Skin of body (tissue), 3 donors: ENCODE results near the gene DAW1. TPM values are rescaled to one million over a fixed set of nuclear protein-coding genes. Genes with fewer than 3 reads are reported as not detected.
"Not testable (repeated sequence)": the region's sequence is repeated elsewhere in the genome, so short reads cannot be mapped to it uniquely, and the experiment has no call there.

ENCODE experiments used
- DNase-seq: peaks from one replicate; lab custom pipeline; 2025; lab: John Stamatoyannopoulos, UW
- small RNA-seq: library from RNA; depleted of rRNA; stranded (forward); fragments of <200 nt; gene quantifications from one replicate; pipeline ENCODE3, GENCODE V24; 2014; ENCODE audit warnings: low replicate concordance
- total RNA-seq: library from RNA; depleted of rRNA; stranded (reverse); fragments of >200 nt; gene quantifications from one replicate; pipeline ENCODE4 v1.2.3, GENCODE V29; 2014

DAW1 gene
- total RNA-seq, 1 donor from 2014 or later, result not detected

DNA sequence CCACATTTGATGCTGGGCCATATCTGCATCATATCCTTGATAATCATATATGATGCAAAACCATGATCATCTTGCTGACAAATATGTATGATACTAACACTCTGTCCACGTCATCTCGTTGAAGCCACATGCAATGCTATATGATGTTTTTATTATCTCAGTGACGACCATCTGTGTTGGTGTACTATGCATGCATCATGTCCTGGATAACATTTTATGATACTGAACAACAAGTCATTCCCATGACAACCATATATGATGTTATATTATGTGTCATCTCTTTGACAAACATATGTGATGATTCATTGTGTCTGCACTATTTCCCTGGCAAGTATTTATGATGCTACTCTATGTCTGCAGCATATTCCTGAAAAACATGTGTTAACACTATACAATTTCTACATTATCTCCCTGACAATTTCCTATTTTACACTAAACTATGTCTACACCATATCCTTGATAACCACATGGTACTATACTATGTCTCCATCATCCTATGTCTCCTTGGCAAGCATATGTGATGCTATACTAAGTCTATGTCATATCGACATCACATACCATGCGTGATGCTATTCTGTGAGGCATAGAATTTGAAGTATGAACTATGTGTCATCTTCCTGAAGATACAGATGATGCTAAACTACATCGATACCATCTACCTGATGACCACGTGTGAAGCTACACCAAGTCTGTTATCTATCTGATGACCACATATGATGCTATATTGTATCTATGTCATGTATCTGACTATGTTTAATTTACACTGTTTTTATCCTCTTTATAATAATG lies 37.0 kb downstream of the DAW1 start:
- DNase-seq, result no peak

DNA sequence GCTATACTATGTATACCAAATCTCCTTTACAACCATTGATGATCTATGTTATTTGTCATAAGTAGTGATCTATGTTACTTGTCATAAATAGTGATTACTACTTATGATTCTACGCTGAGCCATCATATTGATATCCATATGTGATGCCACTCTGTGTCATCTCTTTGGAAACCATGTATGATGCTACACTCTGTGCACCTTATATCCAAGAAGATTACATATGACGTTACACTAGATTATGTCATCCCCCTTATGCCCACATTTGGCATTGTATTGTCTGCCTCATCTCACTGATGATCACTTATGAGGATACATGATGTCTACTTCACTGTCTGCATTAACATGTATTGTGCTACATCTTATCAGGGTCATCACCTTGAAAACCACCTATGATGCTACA lies 42.9 kb downstream of the DAW1 start:
- DNase-seq, result no peak

DNA sequence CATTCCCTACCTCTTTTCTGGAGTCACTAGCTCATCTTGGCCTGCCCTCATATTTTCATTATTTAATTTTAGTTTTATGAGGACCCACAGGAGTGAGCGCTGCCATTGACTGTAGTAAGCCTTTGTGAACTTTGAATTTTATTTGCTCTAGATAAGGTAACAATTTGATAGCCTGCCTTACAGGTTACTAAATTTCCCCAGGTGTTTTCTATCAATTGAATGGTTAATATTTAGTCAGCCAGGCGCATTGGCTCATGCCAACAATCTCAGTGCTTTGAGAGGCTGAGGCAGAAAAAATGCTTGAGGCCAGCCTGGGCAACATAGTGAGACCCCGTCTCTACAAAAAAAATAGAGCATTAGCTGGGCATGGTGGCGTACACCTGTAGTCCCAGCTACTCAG lies 50.2 kb downstream of the DAW1 start:
- DNase-seq, result no peak

DNA sequence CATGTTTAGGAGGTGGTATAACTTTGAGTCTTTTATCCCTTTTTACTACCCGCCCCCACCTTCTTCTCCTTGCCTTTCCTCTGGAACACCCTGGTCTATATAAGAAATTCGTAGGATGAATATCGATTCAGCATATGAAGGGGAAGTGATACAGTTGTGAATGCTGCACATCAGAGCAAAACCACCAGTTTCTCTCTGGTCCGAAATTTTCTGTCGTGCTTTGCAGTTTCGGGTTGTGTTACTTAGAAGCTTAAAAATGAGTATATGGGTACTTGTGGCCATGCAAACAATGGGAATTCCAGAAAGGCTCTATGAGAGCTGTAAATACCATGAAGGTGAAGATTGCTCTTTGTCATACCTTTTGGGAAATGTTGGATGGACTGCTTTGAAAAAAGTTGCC lies 60.6 kb downstream of the DAW1 start:
- no peak for DNase-seq

GRCh38 chr2:227932403-227932802 lies 61.0 kb downstream of the DAW1 start:
- DNase-seq, result no peak

DNA sequence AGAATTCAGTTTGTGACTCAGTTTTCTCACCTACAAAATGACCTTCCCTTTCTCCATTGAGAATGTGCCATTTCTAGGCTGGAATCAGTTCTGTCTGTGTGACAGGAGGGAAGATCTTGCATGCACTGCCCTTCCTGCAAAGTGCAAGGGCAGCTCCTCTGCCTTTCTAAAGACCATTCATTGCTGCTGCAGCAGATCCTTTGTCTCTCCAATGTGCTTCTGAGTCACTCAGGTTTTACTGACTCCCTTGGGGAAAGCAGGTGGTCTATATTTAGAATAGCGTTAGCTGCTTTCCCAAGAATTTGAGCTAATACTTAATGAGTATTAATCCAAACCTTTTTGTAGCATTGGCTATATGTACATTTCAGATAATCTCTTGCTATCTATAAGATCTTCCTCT lies 62.5 kb downstream of the DAW1 start:
- no peak for DNase-seq

DNA sequence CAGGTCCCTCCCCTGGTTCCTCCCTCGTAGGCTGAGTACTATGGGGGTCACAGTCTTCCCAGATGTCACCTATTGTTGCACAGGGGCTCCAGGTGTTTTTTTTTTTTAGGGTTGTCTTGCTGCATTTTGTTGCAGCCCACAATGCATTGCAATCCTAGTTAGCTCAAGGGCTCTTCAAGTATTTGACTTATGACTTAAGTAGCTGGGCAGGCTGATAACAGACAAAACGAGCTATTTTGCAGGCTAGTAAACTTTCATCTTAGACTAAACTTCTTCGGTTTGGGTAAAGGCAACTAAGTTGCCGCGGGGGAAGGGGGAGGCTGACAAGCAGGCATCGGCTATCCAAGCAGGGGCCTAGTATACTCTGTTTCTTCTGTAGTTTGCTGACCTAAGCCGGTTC lies 64.8 kb downstream of the DAW1 start:
- not testable (repeated sequence) for DNase-seq

GRCh38 chr2:227939271-227940027 lies 68.0 kb downstream of the DAW1 start:
- DNase-seq, result no peak

GRCh38 chr2:227942021-227942420 lies 70.6 kb downstream of the DAW1 start:
- DNase-seq, result no peak

GRCh38 chr2:227942965-227943364 lies 71.5 kb downstream of the DAW1 start:
- DNase-seq, result no peak

GRCh38 chr2:227960317-227960716 lies 88.9 kb downstream of the DAW1 start:
- no peak for DNase-seq

DNA sequence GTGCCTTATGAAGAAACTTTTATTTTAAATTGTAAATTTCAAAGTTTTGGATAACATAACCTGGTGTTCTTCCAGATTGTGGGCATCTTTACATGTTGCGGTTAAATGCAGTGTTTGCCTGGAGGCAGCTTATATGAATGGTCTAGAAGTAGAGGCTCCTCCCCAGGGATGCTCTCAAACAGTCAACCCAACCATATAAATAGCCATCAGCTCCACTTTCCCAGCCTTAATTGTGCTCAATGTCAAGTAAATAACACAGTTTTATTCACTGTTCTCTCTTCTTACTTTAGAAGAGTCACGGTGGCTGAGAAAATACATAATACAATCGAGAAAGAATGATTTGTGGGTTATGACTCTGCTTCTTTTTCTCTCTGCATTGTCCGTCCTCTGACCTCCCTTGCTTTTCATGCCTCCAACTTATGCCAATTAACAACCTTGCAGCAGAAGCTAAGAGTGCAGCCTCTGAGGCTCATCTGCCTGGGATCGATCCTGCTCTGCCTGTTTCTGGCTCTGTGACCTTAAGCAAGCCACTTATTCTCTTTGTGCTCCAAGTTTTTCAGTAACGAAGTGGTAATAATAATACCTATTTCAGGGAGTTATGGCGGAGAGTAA lies 100.3 kb downstream of the DAW1 start:
- DNase-seq, result no peak

GRCh38 chr2:227973241-227973640 lies 101.8 kb downstream of the DAW1 start:
- DNase-seq, result no peak

Small RNA genes within 50 kb of the gene (small RNA-seq; reads per million reads assigned to genes)
- gene RF00402, result not detected

Other genes with a start within 250 kb of the DAW1 start
- gene SCYGR5, start 204.8 kb upstream of the DAW1 start, total RNA-seq, result not detected
- gene SLC19A3, start 153.6 kb upstream of the DAW1 start, total RNA-seq, result 18.3 TPM
- 2.4 TPM for gene SCYGR6, start 146.9 kb upstream of the DAW1 start, total RNA-seq
- gene SCYGR7, start 143.3 kb upstream of the DAW1 start, total RNA-seq, result not detected
- gene SCYGR8, start 125.7 kb upstream of the DAW1 start, total RNA-seq, result 3.6 TPM
- 33.2 TPM for gene CCL20, start 57.8 kb upstream of the DAW1 start, total RNA-seq